ENCODE results near the gene GALNT5.

Gene GALNT5

DNA sequence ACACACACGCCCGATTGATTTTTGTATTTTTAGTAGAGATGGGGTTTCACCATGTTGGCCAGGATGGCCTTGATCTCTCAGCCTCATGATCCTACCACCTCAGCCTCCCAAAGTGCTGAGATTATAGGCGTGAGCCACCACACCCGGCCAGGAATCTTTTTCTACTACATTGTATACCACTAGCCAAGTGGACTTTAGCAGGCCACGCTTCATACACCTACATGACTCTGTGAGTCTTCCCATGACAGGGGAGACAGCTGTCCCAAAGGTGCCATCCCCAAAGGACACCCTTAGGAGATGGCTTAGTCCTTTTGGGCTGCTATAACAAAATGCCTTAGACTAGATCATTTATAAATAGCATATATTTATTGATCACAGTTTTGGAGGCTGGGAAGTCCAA, 35.3 kb downstream of the GALNT5 start:
- no peak for DNase-seq (ENCODE audit: low spot score)

DNA sequence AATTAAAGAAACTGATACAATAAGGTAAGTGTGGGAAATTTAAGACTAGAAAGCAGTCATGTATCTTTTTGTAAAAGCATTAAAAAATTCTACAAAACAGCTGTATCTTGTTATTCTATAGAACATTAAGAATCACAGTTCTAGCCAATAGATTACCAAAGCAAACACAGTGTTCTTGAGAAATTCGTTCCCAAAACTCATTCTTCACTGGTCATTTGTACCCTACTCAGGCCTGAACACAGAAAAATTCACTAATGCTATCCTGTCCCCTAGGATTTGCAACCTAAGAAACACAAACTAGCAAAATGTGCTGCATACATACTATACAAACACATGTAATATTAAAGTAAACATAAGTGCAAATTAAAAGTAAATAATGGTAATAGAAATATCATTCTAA, 39.0 kb downstream of the GALNT5 start:
- no peak for DNase-seq (ENCODE audit: low spot score)

DNA sequence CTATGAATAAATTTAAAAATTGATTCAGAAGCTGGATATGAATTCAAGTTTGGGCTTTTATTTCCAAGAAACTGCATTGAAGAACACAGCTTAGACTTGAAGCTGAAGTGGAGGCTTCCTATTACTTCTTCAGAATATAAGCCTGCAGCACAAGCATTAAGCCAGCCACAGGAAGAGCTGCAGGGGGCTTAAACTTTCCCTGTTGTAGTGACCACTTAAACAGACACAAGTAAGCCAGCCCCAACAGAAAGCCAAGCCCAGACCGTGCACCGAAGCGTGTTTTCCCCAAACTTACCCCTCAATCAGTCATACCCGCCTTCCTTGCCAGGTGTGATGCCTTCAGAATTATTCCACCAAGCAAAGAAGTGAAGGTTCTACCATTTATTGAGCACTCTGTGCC, 39.5 kb downstream of the GALNT5 start:
- no peak for DNase-seq (ENCODE audit: low spot score)

DNA sequence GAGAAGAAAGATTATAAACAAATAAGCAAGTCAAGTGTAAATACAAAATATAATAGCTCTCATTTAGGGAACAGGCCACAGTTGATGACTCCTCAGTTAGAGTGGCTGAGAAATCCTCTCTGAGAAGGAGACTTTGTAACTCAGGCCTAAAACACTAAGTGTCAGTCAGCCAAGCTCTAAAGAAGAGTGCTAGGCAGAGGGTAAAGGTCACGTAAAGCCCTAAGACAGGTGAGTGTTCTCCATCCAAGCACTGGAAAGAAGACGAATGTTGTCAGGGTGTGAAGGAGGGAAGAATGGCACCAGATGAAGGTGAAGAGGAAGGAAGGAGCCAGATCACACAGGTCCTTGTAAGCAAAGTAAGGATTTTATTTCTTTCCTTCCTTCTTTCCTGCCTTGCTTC, 43.8 kb downstream of the GALNT5 start:
- no peak for DNase-seq (ENCODE audit: low spot score)

DNA sequence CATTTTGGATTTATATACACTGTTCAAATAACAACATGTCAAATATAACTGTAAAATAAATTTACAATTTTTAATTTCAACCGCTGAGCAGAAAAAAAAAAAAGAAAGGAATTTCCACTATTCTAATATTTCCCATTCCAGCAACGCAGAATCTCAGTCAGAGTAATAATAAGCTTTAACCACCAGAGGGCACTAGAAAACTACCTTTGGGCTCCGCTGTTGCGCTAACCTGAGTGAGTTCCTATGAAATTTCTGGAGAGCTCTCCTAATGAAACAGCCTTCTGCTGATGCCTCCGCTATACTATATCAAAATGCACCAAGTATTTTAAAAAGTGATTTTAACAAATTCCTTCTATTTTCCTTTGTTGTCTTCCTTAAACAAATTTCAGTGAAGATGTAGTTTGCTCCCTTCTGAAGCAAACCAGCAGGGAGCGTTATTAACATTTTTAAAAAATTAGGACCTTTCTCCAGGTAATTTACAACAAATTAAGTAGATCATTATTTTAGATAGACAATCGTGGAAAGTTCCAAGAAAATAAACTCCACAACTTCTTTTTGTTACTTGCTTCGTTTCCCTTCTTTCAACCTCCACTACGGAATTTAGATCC, 45.1 kb downstream of the GALNT5 start:
- peak; percentile 75 for DNase-seq (ENCODE audit: low spot score)

DNA sequence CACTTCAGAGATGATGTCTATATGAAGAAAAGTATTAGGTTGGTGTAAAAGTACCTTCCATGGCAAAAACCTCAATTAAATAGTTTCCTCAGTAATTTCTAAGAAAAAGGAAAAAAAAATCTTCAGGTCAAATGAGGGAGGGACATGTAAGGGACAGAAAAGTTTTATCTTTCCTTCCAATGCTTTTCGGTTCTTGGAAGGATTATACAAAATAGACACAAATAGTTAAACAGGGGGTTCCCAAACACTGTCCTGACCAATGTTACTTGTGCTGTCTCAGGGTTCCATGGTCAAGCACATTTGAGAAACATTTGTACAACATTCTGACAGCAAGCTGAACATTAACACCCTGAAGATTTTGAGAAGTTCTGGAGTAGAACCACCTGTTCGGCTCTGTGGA, 46.1 kb downstream of the GALNT5 start:
- no peak for DNase-seq (ENCODE audit: low spot score)

DNA sequence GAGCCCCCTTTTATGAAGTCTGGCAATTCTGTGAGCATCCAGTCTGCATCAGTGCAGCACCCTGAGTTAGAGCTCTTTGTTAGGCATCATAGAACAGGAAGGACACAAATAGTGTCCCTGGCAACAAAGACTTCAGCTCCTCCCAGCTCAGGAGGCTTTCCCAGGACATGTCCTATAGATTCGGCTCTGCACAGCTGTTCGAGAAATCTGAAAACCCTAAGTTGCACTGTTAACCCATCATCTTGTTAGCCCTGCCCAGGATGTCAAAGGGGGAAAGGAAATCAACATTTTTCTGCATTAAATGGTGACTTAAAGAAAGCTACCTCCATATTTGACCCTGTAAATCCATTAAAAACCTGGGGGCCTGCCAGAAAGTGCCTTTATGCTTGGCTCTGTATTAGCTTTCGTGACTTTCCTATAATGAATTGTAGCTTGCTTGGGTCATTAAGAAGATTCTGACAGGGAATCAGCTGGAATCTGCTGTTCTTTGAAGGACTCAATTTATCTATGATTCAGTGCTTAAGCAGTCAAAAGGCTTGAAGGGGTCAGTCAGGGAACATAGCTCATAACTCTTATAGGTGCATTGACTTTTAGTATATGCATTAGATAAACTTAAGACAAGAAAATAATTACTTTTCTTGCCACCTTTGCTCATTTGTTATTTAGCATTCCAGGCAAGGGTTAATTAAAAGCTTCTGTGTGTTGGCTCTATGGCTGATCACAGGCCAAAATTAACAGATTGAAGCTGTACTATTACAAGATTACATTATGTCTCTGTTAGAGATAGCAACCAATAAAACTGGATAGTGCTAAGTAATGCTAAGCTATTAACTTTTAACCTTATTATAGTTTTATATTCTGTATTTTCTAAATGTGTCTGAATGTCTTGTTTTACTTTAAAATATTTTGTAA, 47.6 kb downstream of the GALNT5 start:
- no peak for DNase-seq (ENCODE audit: low spot score)

DNA sequence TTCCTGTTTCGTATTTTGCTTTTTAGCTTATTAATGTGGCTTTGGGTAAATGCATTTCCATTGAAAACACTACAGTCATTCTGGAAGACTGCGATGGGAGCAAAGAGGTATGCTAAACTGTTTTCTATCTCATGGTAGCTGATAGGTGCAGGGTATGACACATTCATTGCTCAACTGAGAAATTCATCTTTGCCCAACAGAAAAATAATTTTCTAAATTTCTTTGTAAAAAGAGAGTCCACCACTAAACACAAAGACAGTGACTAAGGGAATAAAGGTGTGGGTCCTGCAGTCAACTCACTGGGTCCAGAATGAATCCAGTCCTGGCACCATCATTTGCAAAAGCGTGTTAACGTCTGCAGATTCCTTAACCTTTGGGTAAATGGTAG, 48.2 kb downstream of the GALNT5 start:
- no peak for DNase-seq (ENCODE audit: low spot score)

DNA sequence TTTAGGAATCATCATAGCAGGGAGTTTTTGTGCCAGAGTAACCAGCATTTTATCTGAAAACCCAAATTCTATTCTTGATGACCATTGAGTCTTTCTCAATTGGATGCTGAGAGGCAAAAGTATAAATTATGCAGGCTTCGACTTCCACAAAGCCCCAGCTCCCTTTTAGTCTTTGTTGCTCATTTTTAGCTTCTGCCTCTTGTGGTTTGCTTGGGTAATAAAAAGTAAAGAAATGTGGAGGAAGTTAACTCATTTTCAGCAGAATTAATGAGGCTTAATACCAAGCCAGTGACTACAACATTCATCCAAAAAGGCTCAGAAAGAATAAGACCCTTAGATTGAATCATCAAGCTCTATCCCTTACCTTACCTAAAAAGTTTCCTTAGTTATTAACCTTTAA, 49.5 kb downstream of the GALNT5 start:
- DNase-seq (ENCODE audit: low spot score) = peak; percentile 21

DNA sequence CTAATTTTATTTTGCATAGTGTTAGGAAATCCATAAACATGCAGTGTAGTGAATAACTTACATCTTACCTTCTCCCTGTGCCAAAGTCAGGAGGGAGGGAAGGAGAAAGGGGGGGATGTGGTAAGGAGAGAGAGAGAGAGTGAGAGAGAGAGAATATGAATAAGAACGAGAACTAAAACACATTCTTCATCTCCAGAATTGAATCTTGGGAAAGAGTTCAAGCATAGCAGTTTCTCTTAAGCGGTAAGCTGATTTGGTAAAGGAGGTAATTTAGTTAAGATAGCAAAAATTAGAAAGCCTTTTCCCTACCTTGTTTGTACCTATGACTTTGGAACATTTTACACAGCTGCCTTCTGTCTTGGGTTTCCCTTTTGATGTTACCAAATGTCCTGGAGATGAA, 52.4 kb downstream of the GALNT5 start:
- DNase-seq (ENCODE audit: low spot score) = no peak

DNA sequence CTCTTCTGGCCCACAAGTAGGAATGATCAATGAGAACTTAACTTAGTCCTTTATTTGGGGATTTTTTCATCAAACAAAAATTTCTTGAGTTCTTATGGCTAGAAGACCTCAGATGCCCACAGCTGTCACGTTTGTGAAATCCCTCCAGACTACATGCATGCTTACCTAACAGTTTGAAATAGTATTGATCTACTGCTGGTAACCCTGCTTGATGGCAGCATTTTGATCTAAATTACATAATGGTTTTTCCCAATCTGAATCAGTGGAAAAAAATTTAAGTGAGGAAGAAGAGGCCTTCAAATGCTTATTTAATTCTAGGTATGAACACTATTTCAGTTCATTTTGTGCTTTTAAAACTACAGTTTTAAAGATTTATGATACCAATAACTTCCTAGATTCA, 54.2 kb downstream of the GALNT5 start:
- no peak for DNase-seq (ENCODE audit: low spot score)

DNA sequence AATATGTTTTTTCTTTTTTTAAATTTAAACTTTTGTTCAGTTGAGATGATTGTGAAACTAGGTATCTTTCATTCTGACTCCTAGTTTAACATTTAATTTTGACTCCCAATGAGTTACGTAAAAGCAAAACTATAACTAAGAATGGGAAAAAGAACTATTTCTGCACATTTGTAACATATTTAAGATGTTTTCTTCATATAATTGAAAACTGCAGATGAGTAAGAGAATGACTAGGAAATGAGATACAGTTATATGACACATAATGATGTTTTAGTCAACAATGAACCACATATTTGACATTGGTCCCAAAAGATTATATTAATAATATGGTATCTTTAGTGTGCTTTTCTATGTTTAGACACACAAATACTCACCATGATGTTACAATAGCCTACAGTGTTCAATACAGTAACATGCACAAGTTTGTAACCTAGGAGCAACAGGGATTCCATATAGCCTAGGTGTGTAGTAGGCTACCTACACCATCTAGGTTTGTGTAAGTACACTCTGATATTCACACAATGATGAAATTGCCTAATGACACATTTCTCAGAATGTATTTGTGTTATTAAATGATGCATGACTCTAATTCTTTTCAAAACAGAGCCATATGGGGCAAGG, 55.5 kb downstream of the GALNT5 start:
- no peak for DNase-seq (ENCODE audit: low spot score)

DNA sequence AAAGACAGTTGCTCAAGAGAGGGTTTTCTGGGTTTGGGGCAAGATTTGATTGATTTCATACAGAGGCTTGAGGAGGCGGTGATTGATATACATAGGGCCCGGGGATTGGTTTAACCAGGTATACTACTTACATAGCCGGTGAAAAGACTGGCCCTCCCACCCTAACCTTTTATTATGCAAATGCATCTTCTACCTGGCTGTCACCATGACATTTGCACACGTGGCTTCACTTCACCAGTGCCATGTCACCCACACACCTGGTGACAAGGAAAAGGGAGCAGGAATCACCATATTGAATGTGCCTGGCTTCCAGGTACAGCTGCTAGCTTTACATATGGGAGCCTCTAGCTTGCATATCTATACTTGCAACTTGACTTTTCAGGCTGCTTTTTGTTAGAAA, 58.4 kb downstream of the GALNT5 start:
- DNase-seq (ENCODE audit: low spot score) = no peak

DNA sequence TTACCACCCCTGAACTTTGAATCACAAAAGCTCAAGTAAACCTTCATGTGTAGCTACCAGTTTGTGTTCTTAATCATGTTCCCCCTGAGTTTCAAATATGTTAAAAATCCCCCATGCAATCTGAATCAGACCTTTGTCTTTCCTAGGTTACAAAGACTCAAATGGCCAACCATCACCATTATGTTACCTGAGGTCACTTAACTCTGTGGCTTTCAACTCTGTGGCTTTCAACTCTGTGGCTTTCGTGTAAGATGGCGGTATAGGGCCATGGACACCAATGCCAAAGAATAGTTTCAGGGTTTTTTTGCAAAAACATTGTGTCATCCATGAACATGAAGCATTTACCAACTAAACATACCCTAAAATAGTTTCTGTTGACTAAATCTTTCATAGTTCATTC, 61.4 kb downstream of the GALNT5 start:
- DNase-seq (ENCODE audit: low spot score) = no peak

DNA sequence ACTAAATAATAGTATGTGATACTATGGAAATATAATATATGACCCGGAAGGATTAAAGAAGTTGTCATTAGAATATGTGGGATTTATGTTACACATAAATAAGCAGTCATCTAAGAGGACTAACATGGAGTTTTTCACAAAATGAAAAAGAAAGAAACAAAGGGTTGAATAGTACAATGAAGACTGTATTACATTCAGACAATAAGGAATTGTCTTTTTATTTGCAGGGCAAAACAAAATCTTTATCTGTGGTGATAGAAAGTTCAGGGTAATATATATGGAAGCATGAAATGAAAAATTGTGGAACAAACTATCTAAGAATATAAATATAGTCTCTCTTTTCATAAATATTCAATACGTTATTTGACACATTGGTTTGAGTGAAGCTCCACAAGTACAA, 62.3 kb downstream of the GALNT5 start:
- DNase-seq (ENCODE audit: low spot score) = no peak

DNA sequence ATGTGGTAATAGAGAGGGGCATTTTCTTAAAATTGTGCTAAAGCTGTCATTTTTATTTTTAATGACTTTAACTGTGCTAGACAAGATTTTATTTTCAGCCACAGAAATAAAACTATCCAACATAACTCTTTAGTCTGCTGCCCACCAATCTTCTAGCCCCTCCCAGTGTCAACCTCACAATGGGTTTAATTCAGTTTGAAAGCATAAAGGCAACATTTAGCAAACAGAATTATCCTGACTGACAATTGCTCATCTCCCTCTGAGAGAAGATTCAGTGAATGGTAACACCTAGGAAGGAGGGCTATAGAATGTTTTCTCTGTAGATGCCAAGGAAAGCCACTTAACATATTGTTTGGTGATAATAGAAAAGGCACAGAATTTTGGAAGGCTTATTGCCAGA, 62.9 kb downstream of the GALNT5 start:
- DNase-seq (ENCODE audit: low spot score) = no peak

DNA sequence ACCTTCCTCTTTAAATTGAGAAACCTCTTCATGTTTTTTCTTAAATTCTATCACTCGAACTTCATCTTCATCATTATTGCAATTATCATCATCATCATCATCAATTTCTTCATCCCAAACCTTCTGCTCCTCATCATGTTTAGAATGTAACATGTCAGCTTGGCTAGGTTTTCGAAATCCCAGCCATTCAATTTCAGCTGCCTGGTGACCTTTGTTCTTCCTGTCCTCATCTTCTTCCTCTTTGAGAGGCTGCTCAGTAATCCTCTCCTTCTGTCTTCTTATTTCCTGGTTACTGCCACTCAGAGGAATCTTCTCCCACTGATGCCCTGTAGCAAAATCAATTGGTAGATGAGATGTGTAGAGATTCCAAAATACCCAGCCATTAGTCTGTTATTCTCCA, 64.0 kb downstream of the GALNT5 start:
- no peak for DNase-seq (ENCODE audit: low spot score)

DNA sequence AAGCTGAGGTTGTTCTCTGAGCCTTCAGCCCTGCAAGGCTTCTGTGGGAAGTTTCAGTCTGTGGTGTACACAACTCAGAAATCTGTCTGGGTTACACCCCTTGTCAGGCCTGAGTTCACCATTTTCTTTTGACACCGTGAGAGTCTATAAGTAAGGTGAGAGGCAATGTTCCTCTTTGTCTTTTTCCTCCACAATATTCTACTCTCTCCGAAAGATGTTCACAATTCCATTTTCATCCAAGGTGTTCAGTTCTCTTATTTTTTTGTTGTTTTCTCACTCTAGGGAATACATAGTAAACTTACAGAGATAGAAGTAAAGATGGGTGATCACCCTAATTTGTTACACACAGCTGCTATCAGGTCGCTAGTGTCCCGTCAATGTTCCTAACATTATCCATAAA, 64.9 kb downstream of the GALNT5 start:
- DNase-seq (ENCODE audit: low spot score) = no peak

DNA sequence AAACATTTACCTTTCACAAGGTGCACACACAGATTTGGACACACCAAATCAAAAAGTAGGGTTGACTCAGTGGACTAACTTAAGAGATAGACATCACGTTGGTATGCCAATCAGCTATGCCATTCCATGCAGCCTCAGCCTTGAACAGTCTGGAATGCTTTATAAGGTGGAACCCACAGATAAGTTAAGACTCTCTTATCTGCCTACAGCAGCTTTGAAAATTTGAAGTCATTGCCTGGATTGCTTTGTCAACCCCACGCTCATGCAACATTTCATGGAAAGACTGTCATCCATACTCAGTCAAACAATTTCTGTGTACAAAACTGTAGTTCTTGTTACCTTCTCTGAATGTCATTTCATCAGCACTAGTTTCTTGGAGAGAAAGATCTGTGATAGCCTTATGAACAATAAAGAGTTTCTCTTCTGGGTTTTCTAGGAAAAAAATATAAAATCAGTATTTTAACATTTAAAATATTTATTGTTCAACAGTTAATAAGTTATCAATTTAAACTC, 66.9 kb downstream of the GALNT5 start:
- no peak for DNase-seq (ENCODE audit: low spot score)

DNA sequence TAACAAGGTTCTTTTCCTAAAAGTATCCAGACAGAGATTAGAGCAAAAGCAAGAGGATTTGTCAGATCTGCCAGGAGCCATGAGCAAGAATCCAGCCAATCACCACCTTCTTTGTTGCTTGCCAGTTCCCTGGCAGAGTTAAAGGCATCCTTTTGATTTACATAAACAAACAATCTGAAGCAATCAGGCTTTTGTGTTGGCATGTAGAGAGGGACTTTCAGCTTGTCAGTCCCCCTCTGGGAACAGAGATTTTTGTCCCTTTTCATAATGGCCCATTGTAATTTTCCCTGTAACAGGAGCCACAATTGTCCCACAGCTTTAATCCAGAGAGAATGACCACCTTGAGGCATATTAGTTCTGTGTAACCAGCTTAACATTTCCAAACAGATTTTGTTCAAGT, 68.3 kb downstream of the GALNT5 start, which contains the start of gene ERMN:
TSS of gene ERMN (minus strand) at position 39 of the 400 bp plus-strand sequence. CDS start 182 bp downstream, outside the sequence.
- DNase-seq (ENCODE audit: low spot score) = no peak

DNA sequence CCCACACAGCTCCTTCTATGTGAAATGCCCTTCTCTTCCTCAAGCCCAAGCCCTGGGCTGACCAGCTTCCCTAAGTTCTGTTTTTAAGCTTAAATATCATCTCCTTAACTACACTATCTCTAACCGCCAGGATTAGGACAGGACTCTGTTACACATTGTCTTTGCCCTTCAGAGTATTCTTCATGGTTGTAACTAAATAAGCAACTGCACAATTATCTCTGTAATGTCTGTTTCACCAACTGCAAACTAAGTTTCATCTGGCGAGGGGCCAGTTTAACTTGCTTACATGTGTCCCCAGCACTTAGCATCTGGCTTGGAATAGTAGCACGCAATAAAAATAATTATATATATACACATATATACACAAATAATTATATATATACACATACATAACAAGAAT, 69.2 kb downstream of the GALNT5 start:
- no peak for DNase-seq (ENCODE audit: low spot score)

DNA sequence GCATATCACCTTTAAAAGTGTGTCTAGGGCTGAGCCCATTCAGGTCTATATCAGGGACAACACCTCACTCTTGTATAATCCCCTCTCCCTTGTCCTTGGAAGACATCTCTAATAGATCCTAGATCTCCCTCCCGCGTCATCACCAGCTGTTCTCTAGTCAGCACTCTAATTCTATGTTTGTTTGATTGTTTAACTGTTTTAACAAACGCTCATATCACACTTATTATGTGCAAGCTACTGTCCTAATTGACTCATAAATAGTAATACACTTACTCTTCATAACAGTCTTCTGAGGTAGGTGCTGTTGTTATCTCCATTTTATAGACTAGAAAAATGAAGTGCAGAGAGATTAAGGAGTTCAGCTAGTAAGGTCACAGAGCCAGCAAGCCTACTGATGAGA, 69.7 kb downstream of the GALNT5 start:
- no peak for DNase-seq (ENCODE audit: low spot score)

Measured in CD4-positive, alpha-beta T cell treated with Interleukin-2 at 100 ng/mL for 4 hours (primary cell).